Ascending aorta (tissue), 2 donors: ENCODE data around the gene PPP1R3G. TPM values are rescaled to one million over a fixed set of nuclear protein-coding genes. Genes with fewer than 3 reads are reported as not detected.
A peak's percentile ranks its signal among the peaks of the same experiment; 100 is the strongest.

Experiments
- DNase-seq, 2 donors: peaks; one replicate each; pipeline ENCODE4 v3.0.0-alpha.2; 2019; ENCODE audit warnings: low spot score in 2 of 2
- H3K27ac ChIP-seq, 2 donors: fragments of 200-600 bp; sonication (generic); one replicate each; pipeline ENCODE4 v1.5.1; 2016 to 2017; ENCODE audit warnings: mild to moderate bottlenecking in 1 of 2
- H3K27me3 ChIP-seq: fragments of 200-600 bp; sonication (generic); one replicate; pipeline ENCODE4 v1.5.1; 2017
- H3K36me3 ChIP-seq, 2 donors: fragments of 200-600 bp; sonication (generic); one replicate each; pipeline ENCODE4 v1.5.1; 2016
- H3K4me1 ChIP-seq, 2 donors: fragments of 200-600 bp; sonication (generic); one replicate each; pipeline ENCODE4 v1.5.1; 2016 to 2017; ENCODE audit warnings: mild to moderate bottlenecking in 1 of 2
- H3K4me3 ChIP-seq, 2 donors: fragments of 200-600 bp; sonication (generic); one replicate each; pipeline ENCODE4 v1.5.1; 2016 to 2017; ENCODE audit warnings: mild to moderate bottlenecking in 1 of 2
- H3K9me3 ChIP-seq, 2 donors: fragments of 200-600 bp; sonication (generic); one replicate each; pipeline ENCODE4 v1.5.1; 2016
- CTCF ChIP-seq, 3 experiments: fragments of 200-600 bp in 2 of 3; fragments of 450-650 bp in 1 of 3; sonication (generic) in 2 of 3; IDR thresholded peaks; one replicate each; pipeline ENCODE4 v1.5.1; 2016 to 2019; ENCODE audit warnings: antibody characterized with exemption in 3 of 3, mild to moderate bottlenecking in 1 of 3, moderate library complexity in 1 of 3
- intact Hi-C: fragments of 100-400 bp; cut with DNase I; formaldehyde crosslinking; loops from one replicate; pipeline ENCODE4 v1.15.1; 2023
- total RNA-seq: library from RNA; depleted of rRNA; stranded (reverse); fragments of >200 nt; gene quantifications from one replicate; pipeline ENCODE4 v1.1.0, GENCODE V29; 2016

The PPP1R3G gene
- total RNA-seq, 1 donor from 2014 or later = 1.1 TPM

DNA sequence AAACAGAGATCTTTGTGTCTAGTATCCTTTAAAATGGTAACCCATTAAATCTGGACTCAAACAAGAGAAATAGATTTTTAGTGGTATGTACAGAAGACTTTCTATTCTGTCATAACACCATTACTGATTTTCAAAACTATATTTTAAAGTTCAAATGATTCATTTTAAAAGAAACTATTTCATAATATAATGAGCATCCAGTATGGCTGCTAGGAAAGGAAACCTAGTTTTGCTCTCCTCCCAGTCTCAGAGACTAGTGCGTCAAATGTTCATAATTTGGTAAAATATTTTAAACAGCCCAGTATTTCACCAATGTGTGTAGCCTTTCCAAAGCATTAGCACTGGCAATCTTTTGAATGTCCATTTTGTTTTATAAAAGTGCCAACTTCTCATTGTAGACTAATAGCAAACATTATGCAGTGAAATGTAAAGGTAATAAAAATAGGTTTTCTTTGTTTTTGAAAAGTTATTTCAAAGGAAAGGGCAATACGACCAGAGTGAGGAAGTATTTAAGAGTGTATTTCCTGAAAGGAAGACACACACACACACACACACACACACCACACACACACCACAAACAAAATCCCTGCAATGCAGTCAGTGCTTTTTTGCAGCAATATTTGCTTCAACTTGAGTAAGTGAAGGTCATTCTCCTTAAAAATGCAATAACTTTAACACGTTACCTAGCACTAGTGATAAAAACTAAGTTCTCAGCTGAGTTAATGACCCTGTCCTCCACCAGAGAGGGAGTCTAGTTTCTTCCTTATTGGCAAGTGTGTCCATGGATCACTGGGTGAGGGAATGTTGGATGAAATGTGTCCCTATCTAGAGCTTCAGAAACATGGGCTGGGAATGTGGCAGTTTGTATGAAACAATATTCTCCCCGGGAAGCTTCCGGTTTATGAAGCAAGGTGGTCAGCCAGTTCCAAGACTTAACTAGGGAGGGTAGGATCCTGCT, 4.6 kb downstream of the PPP1R3G start:
- TF ChIP-seq CTCF (IDR thresholded peaks at IDR 0.05) = no peak
- Histone ChIP-seq H3K27ac (no peak overlapping the region), H3K9me3 (no peaks in the 10 kb centered on the region), H3K27me3 (no peaks in the 10 kb centered on the region), H3K4me3 (no peak overlapping the region), H3K36me3 (no peaks in the 10 kb centered on the region), H3K4me1 (peaks cover 0 to 7% of the 10 kb centered on the region in 2 donors)
- no peak for DNase-seq
- intact Hi-C loops = loop anchor here (5.0 to 10.0 kb wide), 3 partner anchors 62 to 775 kb away; partner anchors contain the start of genes FARS2 and LYRM4

GRCh38 chr6:5090603-5091002, 5.5 kb downstream of the PPP1R3G start:
- Histone ChIP-seq H3K27ac (no peak overlapping the region), H3K27me3 (no peaks in the 10 kb centered on the region), H3K9me3 (no peaks in the 10 kb centered on the region), H3K4me1 (peaks cover 0 to 7% of the 10 kb centered on the region in 2 donors), H3K4me3 (no peak overlapping the region), H3K36me3 (no peaks in the 10 kb centered on the region)
- no peak for DNase-seq
- intact Hi-C loops = no loop called here
- TF ChIP-seq CTCF (IDR thresholded peaks at IDR 0.05) = no peak

GRCh38 chr6:5091210-5092069, 6.3 kb downstream of the PPP1R3G start:
- intact Hi-C loops = no loop called here
- no peak for TF ChIP-seq CTCF (IDR thresholded peaks at IDR 0.05)
- no peaks in the 10 kb centered on the region for H3K36me3 ChIP-seq
- no peak overlapping the region for H3K27ac ChIP-seq
- no peaks in the 10 kb centered on the region for H3K27me3 ChIP-seq
- no peaks in the 10 kb centered on the region for H3K9me3 ChIP-seq
- DNase-seq = no peak
- no peak overlapping the region for H3K4me3 ChIP-seq
- no peaks in the 10 kb centered on the region for H3K4me1 ChIP-seq

DNA sequence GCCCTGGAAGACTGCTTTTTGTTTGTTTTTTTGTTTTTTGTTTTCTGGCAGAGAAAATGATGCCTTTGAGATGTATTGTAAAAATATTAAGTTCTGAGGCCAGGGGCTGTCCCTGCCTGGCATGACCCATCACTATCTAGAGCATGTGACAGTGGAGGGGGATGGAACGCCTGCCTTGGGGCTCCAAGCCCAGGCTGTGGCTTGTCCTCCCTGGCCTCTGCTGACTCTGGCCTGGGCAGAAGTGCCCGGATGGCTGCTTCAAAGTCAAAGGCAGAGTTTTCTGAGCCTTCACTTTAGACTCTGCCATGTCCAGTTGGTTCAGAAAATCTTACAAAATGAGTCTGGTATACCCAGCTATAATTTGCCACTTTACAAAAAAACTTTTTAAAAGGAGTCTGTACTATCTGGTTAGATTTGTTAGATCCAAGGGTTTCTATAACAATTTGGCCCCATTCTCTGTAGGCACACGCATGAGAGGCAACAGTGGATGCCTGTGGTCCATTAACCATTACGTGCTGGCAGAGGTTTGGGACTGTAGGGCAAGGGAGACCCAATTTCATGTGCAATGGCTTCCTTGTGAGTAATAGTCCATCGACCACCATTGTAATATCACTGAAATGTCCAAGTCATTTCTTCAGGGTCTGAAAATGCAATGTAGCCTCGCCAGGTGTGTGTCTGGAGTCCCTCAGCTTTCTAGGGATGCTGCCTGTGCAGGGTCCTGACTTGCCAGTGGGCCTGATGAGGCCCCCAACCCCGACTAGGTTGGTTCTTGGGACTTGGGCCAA, 8.3 kb downstream of the PPP1R3G start:
- Histone ChIP-seq H3K4me1 (no peaks in the 10 kb centered on the region), H3K27me3 (no peaks in the 10 kb centered on the region), H3K27ac (no peak overlapping the region), H3K9me3 (no peaks in the 10 kb centered on the region), H3K4me3 (no peak overlapping the region), H3K36me3 (no peaks in the 10 kb centered on the region)
- no peak for DNase-seq
- no peak for TF ChIP-seq CTCF (IDR thresholded peaks at IDR 0.05)
- intact Hi-C loops = no loop called here

DNA sequence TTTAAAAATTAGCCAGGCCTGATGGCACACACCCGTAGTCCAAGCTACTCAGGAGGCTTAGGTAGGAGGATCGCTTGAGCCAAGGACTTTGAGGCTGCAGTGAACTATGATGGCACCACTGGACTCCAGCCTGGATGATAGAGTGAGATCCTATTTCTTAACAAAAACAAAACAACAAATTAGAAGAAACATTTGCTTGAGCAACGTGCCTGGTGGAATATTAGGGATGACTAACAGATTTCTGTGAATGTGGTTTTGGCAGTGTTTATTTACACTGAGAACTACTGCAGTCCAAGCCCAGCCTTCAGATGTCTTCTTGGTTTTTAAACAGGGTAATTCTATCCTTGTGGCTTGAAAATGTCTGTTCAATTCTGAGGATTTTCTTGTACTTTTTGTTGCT, 9.2 kb downstream of the PPP1R3G start:
- TF ChIP-seq CTCF (IDR thresholded peaks at IDR 0.05) = no peak
- no peak for DNase-seq
- Histone ChIP-seq H3K36me3 (no peaks in the 10 kb centered on the region), H3K27me3 (no peaks in the 10 kb centered on the region), H3K9me3 (no peaks in the 10 kb centered on the region), H3K27ac (peak overlapping the region in 1 of 2 donors; percentile 21), H3K4me3 (no peak overlapping the region), H3K4me1 (no peaks in the 10 kb centered on the region)
- intact Hi-C loops = no loop called here
